PFSK-1 (cell line): ENCODE data around the gene RAB11A. TPM values are rescaled to one million over a fixed set of nuclear protein-coding genes. Genes with fewer than 3 reads are reported as not detected.

ENCODE experiments used
- FOXP2 ChIP-seq: optimal IDR thresholded peaks from 2 replicates; pipeline ENCODE3; 2011; ENCODE audit warnings: borderline replicate concordance, control low read depth, inconsistent platforms; ENCODE audit not compliant: insufficient read depth; ENCODE audit errors: extremely low read length, extremely low read depth
- POLR2AphosphoS5 ChIP-seq: IDR thresholded peaks from 2 replicates; pipeline ENCODE4 v1.6.1; 2012; ENCODE audit warnings: low read depth, mild to moderate bottlenecking, control low read depth, low read length, moderate library complexity
- SIN3A ChIP-seq: IDR thresholded peaks from 2 replicates; pipeline ENCODE4 v1.6.1; 2012; ENCODE audit warnings: mild to moderate bottlenecking, low read length, moderate library complexity, borderline replicate concordance; ENCODE audit not compliant: insufficient read depth
- TAF1 ChIP-seq: IDR thresholded peaks from 2 replicates; pipeline ENCODE4 v1.6.1; 2012; ENCODE audit warnings: low read length, control low read depth, borderline replicate concordance; ENCODE audit not compliant: insufficient read depth
- polyA plus RNA-seq: library from polyadenylated mRNA; unstranded; fragments of >200 nt; gene quantifications from one replicate; pipeline ENCODE4 v1.2.1, GENCODE V29; 2012; ENCODE audit warnings: low read depth, missing spikeins; ENCODE audit not compliant: insufficient read length
- TF ChIP-seq, protein P1 (sequence below), 2 experiments: IDR thresholded peaks; 2 replicates each; pipeline versions ENCODE4 v1.6.1 to v1.8.0; 2011 to 2012; ENCODE audit warnings: low read depth in 2 of 2, low read length in 2 of 2, control low read depth in 1 of 2, inconsistent platforms in 1 of 2, mild to moderate bottlenecking in 1 of 2, moderate library complexity in 1 of 2; ENCODE audit not compliant: insufficient read depth in 1 of 2

Gene RAB11A
- polyA plus RNA-seq = 93.9 TPM

- TF ChIP-seq, protein P1, sequence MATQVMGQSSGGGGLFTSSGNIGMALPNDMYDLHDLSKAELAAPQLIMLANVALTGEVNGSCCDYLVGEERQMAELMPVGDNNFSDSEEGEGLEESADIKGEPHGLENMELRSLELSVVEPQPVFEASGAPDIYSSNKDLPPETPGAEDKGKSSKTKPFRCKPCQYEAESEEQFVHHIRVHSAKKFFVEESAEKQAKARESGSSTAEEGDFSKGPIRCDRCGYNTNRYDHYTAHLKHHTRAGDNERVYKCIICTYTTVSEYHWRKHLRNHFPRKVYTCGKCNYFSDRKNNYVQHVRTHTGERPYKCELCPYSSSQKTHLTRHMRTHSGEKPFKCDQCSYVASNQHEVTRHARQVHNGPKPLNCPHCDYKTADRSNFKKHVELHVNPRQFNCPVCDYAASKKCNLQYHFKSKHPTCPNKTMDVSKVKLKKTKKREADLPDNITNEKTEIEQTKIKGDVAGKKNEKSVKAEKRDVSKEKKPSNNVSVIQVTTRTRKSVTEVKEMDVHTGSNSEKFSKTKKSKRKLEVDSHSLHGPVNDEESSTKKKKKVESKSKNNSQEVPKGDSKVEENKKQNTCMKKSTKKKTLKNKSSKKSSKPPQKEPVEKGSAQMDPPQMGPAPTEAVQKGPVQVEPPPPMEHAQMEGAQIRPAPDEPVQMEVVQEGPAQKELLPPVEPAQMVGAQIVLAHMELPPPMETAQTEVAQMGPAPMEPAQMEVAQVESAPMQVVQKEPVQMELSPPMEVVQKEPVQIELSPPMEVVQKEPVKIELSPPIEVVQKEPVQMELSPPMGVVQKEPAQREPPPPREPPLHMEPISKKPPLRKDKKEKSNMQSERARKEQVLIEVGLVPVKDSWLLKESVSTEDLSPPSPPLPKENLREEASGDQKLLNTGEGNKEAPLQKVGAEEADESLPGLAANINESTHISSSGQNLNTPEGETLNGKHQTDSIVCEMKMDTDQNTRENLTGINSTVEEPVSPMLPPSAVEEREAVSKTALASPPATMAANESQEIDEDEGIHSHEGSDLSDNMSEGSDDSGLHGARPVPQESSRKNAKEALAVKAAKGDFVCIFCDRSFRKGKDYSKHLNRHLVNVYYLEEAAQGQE (IDR thresholded peaks at IDR 0.05; ENCODE audit: insufficient read depth in 1 of 2, low read depth in 2 of 2, low read length in 2 of 2) = 0 out of 4 replicates have a peak, but pooled peaks of 1 of the 2 experiments have one; percentile 23
- TF ChIP-seq FOXP2 (no peak), TAF1 (peak; percentile 81; the same call in 1 of the 2 replicates), POLR2AphosphoS5 (peak; percentile 99), SIN3A (peak; percentile 54; the same call in 1 of the 2 replicates)
Observed at GRCh38 chr15:65869126-65869953, at the start of gene RAB11A. RAB11A (plus strand) TSS chr15:65869491; CDS start chr15:65869586, 95 bp downstream.

DNA sequence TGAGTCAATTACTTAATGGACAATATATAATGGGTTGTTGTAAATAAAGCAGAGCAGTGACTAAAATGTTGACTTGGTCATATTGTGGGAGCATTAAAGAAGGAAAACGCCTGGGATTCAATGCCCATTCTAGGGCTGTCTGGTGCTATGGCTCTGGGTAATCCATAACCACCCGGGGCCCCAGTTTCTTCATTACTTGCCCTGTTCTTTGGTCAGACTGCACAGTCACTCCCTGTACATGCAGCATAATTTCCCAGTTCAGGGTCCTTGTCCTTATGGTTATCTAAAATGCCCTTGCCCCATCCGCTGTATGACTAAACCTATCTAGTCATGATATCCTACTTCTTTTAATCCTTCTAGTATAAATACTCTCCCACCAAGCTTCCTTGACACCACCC is 49.7 kb upstream of the RAB11A start:
- TF ChIP-seq, protein P1 (IDR thresholded peaks at IDR 0.05; ENCODE audit: insufficient read depth in 1 of 2, low read depth in 2 of 2, low read length in 2 of 2) = no peak
- TF ChIP-seq TAF1 (no peak), POLR2AphosphoS5 (no peak), SIN3A (no peak), FOXP2 (no peak)

DNA sequence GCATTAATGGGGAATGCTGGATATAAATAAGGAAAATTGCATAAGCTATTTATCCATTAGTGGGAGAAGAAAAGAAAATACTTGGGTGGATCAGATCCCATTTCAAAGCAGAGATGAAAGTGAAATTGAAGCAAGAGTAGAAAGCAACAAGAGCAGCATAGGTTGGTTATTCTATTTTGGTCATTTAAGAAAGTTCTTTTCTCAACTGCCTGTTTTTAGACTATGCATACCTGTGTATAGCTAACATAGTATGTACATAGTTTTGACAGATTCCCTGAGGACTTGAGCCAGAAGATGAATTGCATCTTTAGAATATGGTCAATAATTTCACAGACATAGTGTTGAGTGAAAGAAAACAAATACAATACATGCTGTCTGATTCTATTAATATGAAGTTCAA is 48.2 kb upstream of the RAB11A start:
- no peak for TF ChIP-seq SIN3A
- TF ChIP-seq, protein P1 (IDR thresholded peaks at IDR 0.05; ENCODE audit: insufficient read depth in 1 of 2, low read depth in 2 of 2, low read length in 2 of 2) = no peak
- no peak for TF ChIP-seq FOXP2
- TF ChIP-seq POLR2AphosphoS5 = no peak
- TF ChIP-seq TAF1 = no peak

DNA sequence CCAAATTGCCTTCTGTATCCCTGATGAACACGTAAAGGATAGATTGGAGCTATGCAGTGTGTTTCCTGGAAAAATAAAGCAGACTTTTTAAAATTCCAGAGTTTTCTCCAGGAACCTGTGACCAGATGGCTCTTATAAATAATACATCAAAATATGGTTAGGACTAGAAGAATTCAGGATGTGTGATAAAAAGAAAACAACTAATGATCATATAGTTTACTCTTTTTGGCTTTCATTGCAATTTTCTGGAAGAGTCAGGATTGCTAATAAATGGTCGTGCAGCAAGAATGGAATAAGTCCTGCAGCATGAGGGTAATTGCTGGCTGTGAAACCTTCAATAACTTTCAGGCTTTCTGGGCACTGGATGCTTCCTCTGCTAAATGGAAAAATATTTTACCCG is 47.0 kb upstream of the RAB11A start:
- TF ChIP-seq POLR2AphosphoS5 (no peak), FOXP2 (no peak), SIN3A (no peak), TAF1 (no peak)
- TF ChIP-seq, protein P1 (IDR thresholded peaks at IDR 0.05; ENCODE audit: insufficient read depth in 1 of 2, low read depth in 2 of 2, low read length in 2 of 2) = no peak
